OCI-LY3 (cell line): ENCODE results near the gene CST3.
"Not testable (repeated sequence)": the region's sequence is repeated elsewhere in the genome, so short reads cannot be mapped to it uniquely, and the experiment has no call there.

ENCODE experiments used
- EZH2phosphoT487 ChIP-seq: fragments of 200-600 bp; shearing (Covaris generic); IDR thresholded peaks from 2 replicates; pipeline ENCODE4 v1.6.1; 2018; ENCODE audit warnings: antibody characterized with exemption, mixed run types, low read depth
- TF ChIP-seq, protein P1 (sequence below): fragments of 200-600, 300-600 bp; sonication (generic); IDR thresholded peaks from 2 replicates; pipeline ENCODE4 v1.5.1; 2014; ENCODE audit warnings: antibody characterized with exemption, low read length, low read depth

DNA sequence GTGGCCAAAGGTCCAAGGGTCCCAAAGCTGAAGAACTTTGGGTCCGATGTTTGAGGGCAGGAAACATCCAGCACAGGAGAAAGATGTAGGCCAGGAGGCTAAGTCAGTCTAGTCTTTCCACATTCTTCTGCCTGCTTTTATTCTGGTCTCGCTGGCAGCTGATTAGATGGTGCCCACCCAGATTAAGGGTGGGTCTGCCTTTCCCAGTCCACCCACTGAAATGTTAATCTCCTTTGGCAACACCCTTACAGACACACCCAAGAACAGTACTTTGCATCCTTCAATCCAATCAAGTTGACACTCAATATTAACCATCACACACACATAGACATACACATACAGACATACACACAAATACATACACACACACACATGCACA lies 21.8 kb upstream of the CST3 start:
- not testable (repeated sequence) for TF ChIP-seq EZH2phosphoT487
- TF ChIP-seq, protein P1, sequence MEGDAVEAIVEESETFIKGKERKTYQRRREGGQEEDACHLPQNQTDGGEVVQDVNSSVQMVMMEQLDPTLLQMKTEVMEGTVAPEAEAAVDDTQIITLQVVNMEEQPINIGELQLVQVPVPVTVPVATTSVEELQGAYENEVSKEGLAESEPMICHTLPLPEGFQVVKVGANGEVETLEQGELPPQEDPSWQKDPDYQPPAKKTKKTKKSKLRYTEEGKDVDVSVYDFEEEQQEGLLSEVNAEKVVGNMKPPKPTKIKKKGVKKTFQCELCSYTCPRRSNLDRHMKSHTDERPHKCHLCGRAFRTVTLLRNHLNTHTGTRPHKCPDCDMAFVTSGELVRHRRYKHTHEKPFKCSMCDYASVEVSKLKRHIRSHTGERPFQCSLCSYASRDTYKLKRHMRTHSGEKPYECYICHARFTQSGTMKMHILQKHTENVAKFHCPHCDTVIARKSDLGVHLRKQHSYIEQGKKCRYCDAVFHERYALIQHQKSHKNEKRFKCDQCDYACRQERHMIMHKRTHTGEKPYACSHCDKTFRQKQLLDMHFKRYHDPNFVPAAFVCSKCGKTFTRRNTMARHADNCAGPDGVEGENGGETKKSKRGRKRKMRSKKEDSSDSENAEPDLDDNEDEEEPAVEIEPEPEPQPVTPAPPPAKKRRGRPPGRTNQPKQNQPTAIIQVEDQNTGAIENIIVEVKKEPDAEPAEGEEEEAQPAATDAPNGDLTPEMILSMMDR, result not testable (repeated sequence)
